SK-N-SH (cell line): ENCODE measurements around the gene SLC6A13. TPM values are rescaled to one million over a fixed set of nuclear protein-coding genes. Genes with fewer than 3 reads are reported as not detected.

Experiments used
- CTCF ChIA-PET: fragments of 300-600, 350-600 bp; formaldehyde crosslinking; extraction: SDS; loops from one replicate; lab custom pipeline; 2021; lab: Yijun Ruan, JAX
- POLR2A ChIA-PET: fragments of 350-600 bp; sonication (Branson Sonifier 250); formaldehyde crosslinking; extraction: SDS; loops from one replicate; lab custom pipeline; 2020; ENCODE audit warnings: antibody characterized with exemption, inconsistent platforms; lab: Yijun Ruan, JAX
- DNase-seq: peaks from one replicate; pipeline ENCODE4 v3.0.0; 2012
- H2AFZ ChIP-seq: fragments of 200-600 bp; sonication (generic); 2 replicates; pipeline ENCODE4 v1.8.1; 2016; ENCODE audit warnings: antibody characterized with exemption, mild to moderate bottlenecking, low read depth
- H3F3A ChIP-seq: fragments of 200-600 bp; sonication (generic); replicated peaks from 2 replicates; pipeline ENCODE3; 2016; ENCODE audit warnings: antibody characterized with exemption, mild to moderate bottlenecking; ENCODE audit not compliant: insufficient read depth
- H3K27ac ChIP-seq, 2 experiments: fragments of 200-500 bp in 1 of 2; fragments of 200-600 bp in 1 of 2; sonication (Bioruptor generic) in 1 of 2; sonication (generic), shearing (Covaris generic) in 1 of 2; 2 replicates each; pipeline versions ENCODE4 v1.5.1 to v1.6.1; 2014 to 2016; ENCODE audit warnings: low read depth in 2 of 2, inconsistent platforms in 1 of 2, low read length in 1 of 2, mild to moderate bottlenecking in 1 of 2, mixed read lengths in 1 of 2
- H3K27me3 ChIP-seq: fragments of 200-600 bp; sonication (generic), shearing (Covaris generic); 2 replicates; pipeline ENCODE4 v1.6.1; 2016; ENCODE audit warnings: mixed run types; ENCODE audit not compliant: insufficient read depth
- H3K36me3 ChIP-seq, 2 experiments: fragments of 200-500 bp in 1 of 2; fragments of 200-600 bp in 1 of 2; sonication (Bioruptor generic) in 1 of 2; sonication (generic) in 1 of 2; replicated peaks in 1 of 2; 2 replicates each; pipeline versions ENCODE3 to v1.5.1; 2014 to 2016; ENCODE audit warnings: low read length in 1 of 2, mild to moderate bottlenecking in 1 of 2; ENCODE audit not compliant: insufficient read depth in 2 of 2, control insufficient read depth in 1 of 2
- H3K4me1 ChIP-seq, 2 experiments: fragments of 200-500 bp in 1 of 2; fragments of 200-600 bp in 1 of 2; sonication (Bioruptor generic) in 1 of 2; sonication (generic), shearing (Covaris generic) in 1 of 2; 2 replicates each; pipeline versions ENCODE4 v1.5.1 to v1.6.1; 2014 to 2016; ENCODE audit warnings: low read depth in 1 of 2, low read length in 1 of 2, mixed run types in 1 of 2; ENCODE audit not compliant: insufficient read depth in 2 of 2, control insufficient read depth in 1 of 2
- H3K4me2 ChIP-seq: fragments of 200-600 bp; sonication (generic), shearing (Covaris generic); 2 replicates; pipeline ENCODE4 v1.6.1; 2017; ENCODE audit warnings: mixed run types
- H3K4me3 ChIP-seq, 2 experiments: fragments of 200-500 bp in 1 of 2; fragments of 200-600 bp in 1 of 2; sonication (Bioruptor generic) in 1 of 2; sonication (generic), shearing (Covaris generic) in 1 of 2; 2 replicates each; pipeline versions ENCODE4 v1.5.1 to v1.8.1; 2014 to 2016; ENCODE audit warnings: low read depth in 2 of 2, inconsistent platforms in 1 of 2, low read length in 1 of 2, mild to moderate bottlenecking in 1 of 2, mixed read lengths in 1 of 2, moderate library complexity in 1 of 2
- H3K79me2 ChIP-seq: fragments of 200-600 bp; sonication (generic); 2 replicates; pipeline ENCODE4 v1.8.1; 2017; ENCODE audit warnings: mild to moderate bottlenecking; ENCODE audit not compliant: insufficient read depth
- H3K9ac ChIP-seq: fragments of 200-600 bp; sonication (generic); 2 replicates; pipeline ENCODE4 v1.6.1; 2017; ENCODE audit warnings: mixed run types
- H3K9me2 ChIP-seq: fragments of 200-600 bp; sonication (generic); 2 replicates; pipeline ENCODE4 v1.6.1; 2017; ENCODE audit warnings: mixed run types
- H3K9me3 ChIP-seq: fragments of 200-600 bp; sonication (generic); 2 replicates; pipeline ENCODE4 v1.6.1; 2017; ENCODE audit warnings: mixed run types, mild to moderate bottlenecking, moderate library complexity
- H4K20me1 ChIP-seq: fragments of 200-600 bp; sonication (generic); 2 replicates; pipeline ENCODE4 v1.6.1; 2017; ENCODE audit warnings: mild to moderate bottlenecking, mixed run types; ENCODE audit not compliant: insufficient read depth
- CHD2 ChIP-seq: fragments of 150-350 bp; IDR thresholded peaks from 2 replicates; pipeline ENCODE4 v1.6.1; 2018; ENCODE audit warnings: low read length; ENCODE audit not compliant: partially characterized antibody
- CTCF ChIP-seq: fragments of 200-600 bp; sonication (generic); IDR thresholded peaks from 2 replicates; pipeline ENCODE4 v1.6.1; 2017; ENCODE audit warnings: antibody characterized with exemption, mild to moderate bottlenecking, moderate library complexity
- ELF1 ChIP-seq: IDR thresholded peaks from 2 replicates; pipeline ENCODE4 v1.4.0; 2012
- EZH2phosphoT487 ChIP-seq: fragments of 200-600 bp; sonication (generic); IDR thresholded peaks from 2 replicates; pipeline ENCODE4 v1.6.1; 2017; ENCODE audit warnings: low read depth, mixed run types, mild to moderate bottlenecking, antibody characterized with exemption, moderate library complexity, borderline replicate concordance
- FOXM1 ChIP-seq: IDR thresholded peaks from 2 replicates; pipeline ENCODE4 v1.4.0; 2012; ENCODE audit warnings: low read depth, mild to moderate bottlenecking
- GABPA ChIP-seq: IDR thresholded peaks from 2 replicates; pipeline ENCODE4 v1.4.0; 2012; ENCODE audit warnings: low read depth, mild to moderate bottlenecking
- RCOR1 ChIP-seq: fragments of 150-350 bp; IDR thresholded peaks from 2 replicates; pipeline ENCODE4 v1.6.1; 2017; ENCODE audit warnings: antibody characterized with exemption, low read length
- RFX5 ChIP-seq: IDR thresholded peaks from 2 replicates; pipeline ENCODE4 v1.6.1; 2012; ENCODE audit warnings: mild to moderate bottlenecking, improper control_type of control experiment, low read length
- SIN3A ChIP-seq: IDR thresholded peaks from 2 replicates; pipeline ENCODE4 v1.6.1; 2012; ENCODE audit warnings: low read depth, mild to moderate bottlenecking, low read length, moderate library complexity, borderline replicate concordance
- TAF1 ChIP-seq: IDR thresholded peaks from 2 replicates; pipeline ENCODE4 v1.6.1; 2012; ENCODE audit warnings: low read depth, mild to moderate bottlenecking, low read length, moderate library complexity, borderline replicate concordance
- WGBS: methylation state at CpG from one replicate; pipeline ENCODE4 v1.1.6; 2017; ENCODE audit warnings: low lambda C conversion rate; 5-methylcytosine and 5-hydroxymethylcytosine counted together
- polyA plus RNA-seq, 3 experiments: library from polyadenylated mRNA; depleted of rRNA; stranded (reverse); fragments of >200 nt; gene quantifications; 2 replicates each; pipeline ENCODE4 v1.2.3, GENCODE V29; 2012

SLC6A13 gene
- polyA plus RNA-seq, 1 of the 3 experiments (the other 2 are of a cell fraction), result 0.05 TPM

GRCh38 chr12:207804-208203, 54.8 kb downstream of the SLC6A13 start:
- H3K79me2 ChIP-seq, result no peaks in the 10 kb centered on the region
- no peaks in the 10 kb centered on the region for H3K9me3 ChIP-seq
- H3K9me2 ChIP-seq, result no peaks in the 10 kb centered on the region
- no peak overlapping the region for H3K4me3 ChIP-seq
- TF ChIP-seq SIN3A (no peak), TAF1 (no peak), RCOR1 (no peak), RFX5 (no peak), CTCF (no peak), EZH2phosphoT487 (no peak)
- no peaks in the 10 kb centered on the region for H3K36me3 ChIP-seq
- H3K4me2 ChIP-seq, result no peak overlapping the region
- H3K9ac ChIP-seq, result no peak overlapping the region
- H3K27ac ChIP-seq, result no peak overlapping the region
- peaks cover 0 to 8% of the 10 kb centered on the region in 2 experiments; a peak in 1 of 4 replicates for H3K4me1 ChIP-seq
- no peaks in the 10 kb centered on the region for H4K20me1 ChIP-seq
- H2AFZ ChIP-seq, result no peak overlapping the region
- ChIA-PET POLR2A (no interaction called here), CTCF (no interaction called here)
- DNase-seq, result no peak
- 68% methylated on average over 4 of the region's 10 CpGs for WGBS
- no peaks in the 10 kb centered on the region for H3F3A ChIP-seq
- peaks cover 28% of the 10 kb centered on the region; the same call in 1 of the 2 replicates for H3K27me3 ChIP-seq

- Histone ChIP-seq H3K4me2 (no peak overlapping the region), H3K36me3 (no peaks in the 10 kb centered on the region), H3F3A (no peaks in the 10 kb centered on the region), H2AFZ (no peak overlapping the region), H3K9ac (no peak overlapping the region), H3K27me3 (peaks cover 28% of the 10 kb centered on the region; the same call in 1 of the 2 replicates), H3K9me3 (no peaks in the 10 kb centered on the region), H3K4me3 (no peak overlapping the region)
- POLR2A ChIA-PET, result no interaction called here
- 66% methylated on average over 20 of the region's 21 CpGs for WGBS
- DNase-seq, result no peak
- CTCF ChIA-PET, result no interaction called here
- TF ChIP-seq CHD2 (no peak), ELF1 (no peak), SIN3A (no peak), FOXM1 (no peak), GABPA (no peak)
- TF ChIP-seq, all 33 proteins: peak for 0
- H4K20me1 ChIP-seq, result no peaks in the 10 kb centered on the region
- no peaks in the 10 kb centered on the region for H3K9me2 ChIP-seq
- H3K79me2 ChIP-seq, result no peaks in the 10 kb centered on the region
- peaks cover 0 to 6% of the 10 kb centered on the region in 2 experiments; a peak in 1 of 4 replicates for H3K4me1 ChIP-seq
- no peak overlapping the region for H3K27ac ChIP-seq
Observed at GRCh38 chr12:206746-207440, 55.7 kb downstream of the SLC6A13 start.
